ENCODE measurements around the gene PRKAR1A.

DNA sequence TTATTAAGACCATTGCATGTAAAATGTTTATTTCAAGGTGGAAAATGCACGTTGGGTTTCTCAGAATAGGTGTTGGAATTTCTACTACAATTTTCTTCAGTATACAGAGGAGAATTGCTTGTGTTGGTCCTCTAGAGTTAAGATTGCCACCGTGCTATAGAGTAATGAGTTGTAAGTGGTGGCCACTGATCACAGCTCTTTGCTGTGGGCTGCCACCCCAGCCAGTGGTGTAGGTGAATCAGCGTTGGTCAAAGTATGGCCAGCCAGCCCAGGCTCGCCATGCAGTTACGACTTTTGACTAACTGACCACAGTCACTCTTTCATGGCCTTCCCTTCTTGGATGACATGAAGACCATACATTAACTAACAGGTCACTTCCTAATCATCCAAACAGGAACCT lies 12.6 kb upstream of the PRKAR1A start:
- TF ChIP-seq, protein P1, sequence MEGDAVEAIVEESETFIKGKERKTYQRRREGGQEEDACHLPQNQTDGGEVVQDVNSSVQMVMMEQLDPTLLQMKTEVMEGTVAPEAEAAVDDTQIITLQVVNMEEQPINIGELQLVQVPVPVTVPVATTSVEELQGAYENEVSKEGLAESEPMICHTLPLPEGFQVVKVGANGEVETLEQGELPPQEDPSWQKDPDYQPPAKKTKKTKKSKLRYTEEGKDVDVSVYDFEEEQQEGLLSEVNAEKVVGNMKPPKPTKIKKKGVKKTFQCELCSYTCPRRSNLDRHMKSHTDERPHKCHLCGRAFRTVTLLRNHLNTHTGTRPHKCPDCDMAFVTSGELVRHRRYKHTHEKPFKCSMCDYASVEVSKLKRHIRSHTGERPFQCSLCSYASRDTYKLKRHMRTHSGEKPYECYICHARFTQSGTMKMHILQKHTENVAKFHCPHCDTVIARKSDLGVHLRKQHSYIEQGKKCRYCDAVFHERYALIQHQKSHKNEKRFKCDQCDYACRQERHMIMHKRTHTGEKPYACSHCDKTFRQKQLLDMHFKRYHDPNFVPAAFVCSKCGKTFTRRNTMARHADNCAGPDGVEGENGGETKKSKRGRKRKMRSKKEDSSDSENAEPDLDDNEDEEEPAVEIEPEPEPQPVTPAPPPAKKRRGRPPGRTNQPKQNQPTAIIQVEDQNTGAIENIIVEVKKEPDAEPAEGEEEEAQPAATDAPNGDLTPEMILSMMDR (IDR thresholded peaks at IDR 0.05; ENCODE audit: low read length): no peak
- TF ChIP-seq EZH2 (optimal IDR thresholded peaks at IDR 0.05; ENCODE audit: low read depth, low read length) (no peak), EZH2phosphoT487 (IDR thresholded peaks at IDR 0.05; ENCODE audit: low read length) (no peak)

All from MM.1S (cell line).